Subcutaneous adipose tissue (tissue), 4 donors: ENCODE data around the gene IFNA7. TPM values are rescaled to one million over a fixed set of nuclear protein-coding genes. Genes with fewer than 3 reads are reported as not detected.

Source experiments
- small RNA-seq: library from RNA; depleted of rRNA; stranded (forward); fragments of <200 nt; gene quantifications from one replicate; pipeline ENCODE3, GENCODE V24; 2016
- total RNA-seq, 4 donors: library from RNA; depleted of rRNA; stranded (reverse); fragments of >200 nt; gene quantifications; one replicate each; pipeline ENCODE4 v1.1.0, GENCODE V29; 2016
- TF ChIP-seq, protein P1 (sequence below): fragments of 450-650 bp; IDR thresholded peaks from one replicate; pipeline ENCODE4 v1.5.1; 2016; ENCODE audit warnings: low read depth, mild to moderate bottlenecking, control low read depth, antibody characterized with exemption, moderate library complexity

IFNA7 gene
- total RNA-seq, 4 donors from 2014 or later, result not detected

DNA sequence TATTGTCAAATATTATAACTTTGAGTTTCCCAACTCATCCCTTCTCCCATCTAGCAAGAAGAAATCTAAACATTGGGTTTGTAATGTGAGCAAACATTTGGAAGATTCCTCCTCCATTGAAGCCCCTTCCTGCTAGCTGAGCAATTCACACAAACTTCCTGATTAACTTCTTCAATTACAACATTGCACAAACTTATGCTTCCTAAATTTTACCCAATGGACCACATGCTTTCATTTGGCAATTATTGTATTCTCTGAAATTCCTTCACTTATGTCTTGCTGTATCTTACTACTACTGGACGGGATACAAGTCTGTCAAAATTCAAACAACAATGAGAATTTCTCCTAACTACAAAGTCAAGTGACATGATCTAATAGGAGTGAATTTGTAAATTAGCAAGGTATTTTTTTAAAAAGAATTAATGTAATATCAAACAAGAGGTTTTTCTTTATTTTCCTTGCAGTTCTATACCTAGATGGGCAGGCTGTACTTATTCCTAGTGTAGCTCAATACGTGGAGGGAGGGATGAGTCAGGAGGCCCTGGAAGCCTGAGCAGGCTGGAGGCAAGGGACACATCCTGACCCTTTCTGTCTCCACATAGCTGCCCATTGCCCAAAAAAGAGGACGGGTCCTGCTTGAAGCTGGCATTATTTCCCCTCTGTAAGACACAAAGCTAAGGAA lies 48.5 kb downstream of the IFNA7 start:
- TF ChIP-seq, protein P1, sequence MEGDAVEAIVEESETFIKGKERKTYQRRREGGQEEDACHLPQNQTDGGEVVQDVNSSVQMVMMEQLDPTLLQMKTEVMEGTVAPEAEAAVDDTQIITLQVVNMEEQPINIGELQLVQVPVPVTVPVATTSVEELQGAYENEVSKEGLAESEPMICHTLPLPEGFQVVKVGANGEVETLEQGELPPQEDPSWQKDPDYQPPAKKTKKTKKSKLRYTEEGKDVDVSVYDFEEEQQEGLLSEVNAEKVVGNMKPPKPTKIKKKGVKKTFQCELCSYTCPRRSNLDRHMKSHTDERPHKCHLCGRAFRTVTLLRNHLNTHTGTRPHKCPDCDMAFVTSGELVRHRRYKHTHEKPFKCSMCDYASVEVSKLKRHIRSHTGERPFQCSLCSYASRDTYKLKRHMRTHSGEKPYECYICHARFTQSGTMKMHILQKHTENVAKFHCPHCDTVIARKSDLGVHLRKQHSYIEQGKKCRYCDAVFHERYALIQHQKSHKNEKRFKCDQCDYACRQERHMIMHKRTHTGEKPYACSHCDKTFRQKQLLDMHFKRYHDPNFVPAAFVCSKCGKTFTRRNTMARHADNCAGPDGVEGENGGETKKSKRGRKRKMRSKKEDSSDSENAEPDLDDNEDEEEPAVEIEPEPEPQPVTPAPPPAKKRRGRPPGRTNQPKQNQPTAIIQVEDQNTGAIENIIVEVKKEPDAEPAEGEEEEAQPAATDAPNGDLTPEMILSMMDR, result no peak

Small RNA genes lying within 50 kb of the gene (small RNA-seq; reads per million reads assigned to genes)
- gene RF00019, result 0.49 reads per million

Other genes starting within 250 kb of the IFNA7 start
- gene HACD4, start 170.6 kb downstream of the IFNA7 start, total RNA-seq, result 1 to 10 TPM; 1.3 to 9.3 (median 5.6) TPM
- gene IFNB1, start 124.3 kb downstream of the IFNA7 start, total RNA-seq, result not detected
- gene IFNW1, start 60.4 kb downstream of the IFNA7 start, total RNA-seq, result not detected
- not detected for gene IFNA21, start 35.5 kb downstream of the IFNA7 start, total RNA-seq
- gene IFNA4, start 14.6 kb downstream of the IFNA7 start, total RNA-seq, result not detected
- not detected for gene IFNA10, start 4.9 kb upstream of the IFNA7 start, total RNA-seq
- not detected for gene IFNA16, start 15.1 kb upstream of the IFNA7 start, total RNA-seq
- gene IFNA17, start 26.0 kb upstream of the IFNA7 start, total RNA-seq, result not detected
- gene IFNA14, start 37.8 kb upstream of the IFNA7 start, total RNA-seq, result not detected
- under 1 TPM in 1 of 4 donors, not detected in 3; 0.51 TPM for gene IFNA5, start 103.1 kb upstream of the IFNA7 start, total RNA-seq
- 10 to 100 TPM; 18.6 to 28.4 (median 26.5) TPM for gene KLHL9, start 133.2 kb upstream of the IFNA7 start, total RNA-seq
- gene IFNA6, start 148.7 kb upstream of the IFNA7 start, total RNA-seq, result not detected
- not detected for gene IFNA13, start 165.9 kb upstream of the IFNA7 start, total RNA-seq
- gene IFNA2, start 183.2 kb upstream of the IFNA7 start, total RNA-seq, result not detected
- gene IFNA8, start 206.9 kb upstream of the IFNA7 start, total RNA-seq, result not detected
- gene IFNA1, start 238.2 kb upstream of the IFNA7 start, total RNA-seq, result not detected